ENCODE measurements around the gene FEV. TPM values are rescaled to one million over a fixed set of nuclear protein-coding genes. Genes with fewer than 3 reads are reported as not detected.
"Not testable (repeated sequence)": the region's sequence is repeated elsewhere in the genome, so short reads cannot be mapped to it uniquely, and the experiment has no call there.

FEV gene
- total RNA-seq, 2 experiments from 2014 or later, result not detected

DNA sequence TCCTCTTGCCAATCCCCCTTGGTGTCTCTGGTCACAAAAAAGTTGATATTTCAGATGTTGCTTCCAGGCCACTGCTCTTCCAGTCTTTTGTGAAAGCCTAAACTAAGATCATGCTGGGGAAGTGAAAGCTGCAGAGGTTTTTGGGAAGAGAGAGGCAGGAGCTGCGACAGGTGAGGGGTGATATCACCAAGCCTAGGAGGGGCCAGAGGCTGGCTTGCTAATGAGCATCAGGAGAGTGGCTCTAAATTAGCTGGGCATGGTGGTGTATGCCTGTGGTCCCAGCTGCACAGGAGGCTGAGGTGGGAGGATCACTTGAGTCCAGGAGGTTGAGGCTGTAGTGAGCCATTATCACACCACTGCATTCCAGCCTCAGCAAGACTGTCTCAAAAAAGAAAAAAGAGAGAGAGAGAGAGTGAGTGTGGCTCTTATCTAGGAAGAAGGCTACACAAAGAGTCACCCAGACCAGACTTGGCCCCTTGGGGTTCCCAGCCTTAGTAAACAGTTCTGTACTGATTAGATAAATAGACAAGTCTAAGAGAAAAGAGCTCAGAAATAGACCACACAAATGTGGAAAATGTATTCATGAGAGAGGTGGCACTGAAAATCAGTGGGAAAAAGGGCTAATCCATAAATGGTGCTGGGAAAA lies 40.1 kb downstream of the FEV start:
- ChIA-PET POLR2A (no interaction called here), CTCF (interaction anchor here (0.7 to 1.0 kb wide), 3 partner anchors 8 to 85 kb away, joined by 3 read pairs; no protein-coding TSS in a partner anchor)
- Mint-ChIP-seq H3K4me3 (no peak overlapping the region), H3K9me3 (ENCODE audit: insufficient read depth) (peaks cover 4% of the 10 kb centered on the region), H3K27ac (no peak overlapping the region), H3K4me1 (ENCODE audit: low read depth) (no peaks in the 10 kb centered on the region), H3K27me3 (ENCODE audit: low read depth) (peaks cover 39% of the 10 kb centered on the region), H3K36me3 (ENCODE audit: low read depth) (no peaks in the 10 kb centered on the region)
- ATAC-seq, result no peak
- no peak for DNase-seq

DNA sequence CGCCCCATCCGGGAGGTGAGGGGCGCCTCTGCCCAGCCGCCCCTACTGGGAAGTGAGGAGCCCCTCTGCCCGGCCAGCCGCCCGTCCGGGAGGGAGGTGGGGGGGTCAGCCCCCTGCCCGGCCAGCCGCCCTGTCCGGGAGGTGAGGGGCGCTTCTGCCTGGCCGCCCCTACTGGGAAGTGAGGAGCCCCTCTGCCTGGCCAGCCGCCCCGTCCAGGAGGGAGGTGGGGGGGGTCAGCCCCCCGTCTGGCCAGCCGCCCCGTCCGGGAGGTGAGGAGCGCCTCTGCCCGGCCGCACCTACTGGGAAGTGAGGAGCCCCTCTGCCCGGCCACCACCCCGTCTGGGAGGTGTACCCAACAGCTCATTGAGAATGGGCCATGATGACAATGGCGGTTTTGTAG lies 53.2 kb downstream of the FEV start:
- CTCF ChIA-PET; ATAC-seq; H3K36me3 Mint-ChIP-seq (ENCODE audit: low read depth); H3K27ac Mint-ChIP-seq; H3K9me3 Mint-ChIP-seq (ENCODE audit: insufficient read depth); POLR2A ChIA-PET; H3K4me3 Mint-ChIP-seq; DNase-seq; H3K4me1 Mint-ChIP-seq (ENCODE audit: low read depth): not testable (repeated sequence)
- peaks cover 14% of the 10 kb centered on the region for H3K27me3 Mint-ChIP-seq (ENCODE audit: low read depth)

Small RNA genes within 50 kb of the gene (microRNA-seq; reads per million reads assigned to microRNA genes)
- 5.7 reads per million, percentile 7 among the genes with 10 or more reads in this experiment for gene MIR375

Other genes with a start within 250 kb of the FEV start
- not detected for gene CYP27A1, start 203.0 kb downstream of the FEV start, total RNA-seq
- gene PRKAG3, start 153.4 kb downstream of the FEV start, total RNA-seq, result not detected
- not detected for gene WNT6, start 125.4 kb downstream of the FEV start, total RNA-seq
- not detected for gene WNT10A, start 104.3 kb downstream of the FEV start, total RNA-seq
- not detected for gene CDK5R2, start 25.5 kb downstream of the FEV start, total RNA-seq
- gene CRYBA2, start 8.2 kb upstream of the FEV start, total RNA-seq, result not detected
- gene CFAP65, start 56.3 kb upstream of the FEV start, total RNA-seq, result not detected
- not detected for gene IHH, start 75.7 kb upstream of the FEV start, total RNA-seq
- gene NHEJ1, start 175.6 kb upstream of the FEV start, total RNA-seq, result 10 to 100 TPM; 19.1 to 23.1 TPM
- 1 to 10 TPM; 2.0 to 2.2 TPM for gene SLC23A3, start 184.8 kb upstream of the FEV start, total RNA-seq
- gene CNPPD1, start 191.7 kb upstream of the FEV start, total RNA-seq, result 10 to 100 TPM; 75.1 to 81.4 TPM
- 100 to 1,000 TPM; 104 to 111 TPM for gene RETREG2, start 193.1 kb upstream of the FEV start, total RNA-seq
- 10 to 100 TPM; 57.0 to 59.5 TPM for gene ZFAND2B, start 221.6 kb upstream of the FEV start, total RNA-seq
- 10 to 100 TPM; 11.6 to 11.9 TPM for gene ABCB6, start 233.8 kb upstream of the FEV start, total RNA-seq
- 10 to 100 TPM; 51.7 to 53.8 TPM for gene ATG9A, start 244.5 kb upstream of the FEV start, total RNA-seq
- 100 to 1,000 TPM; 106 to 114 TPM for gene ANKZF1, start 244.6 kb upstream of the FEV start, total RNA-seq

Measured in activated CD8-positive, alpha-beta T cell treated with anti-CD3 and anti-CD28 coated beads, Interleukin-2, amount 10 ng/mL, durations not matched to agents 7 days and 5 days (primary cell).